Stomach smooth muscle (tissue), 2 donors: ENCODE data around the gene TPP1.

Source experiments
- H3K27ac ChIP-seq: one replicate; pipeline ENCODE4 v1.7.0; 2013; ENCODE audit warnings: mild to moderate bottlenecking, low read length, inconsistent platforms
- H3K27me3 ChIP-seq, 2 donors: one replicate each; pipeline ENCODE4 v1.7.0; 2013; ENCODE audit warnings: low read length in 2 of 2; ENCODE audit not compliant: insufficient read depth in 2 of 2, control insufficient read depth in 1 of 2
- H3K36me3 ChIP-seq, 2 donors: one replicate each; pipeline ENCODE4 v1.7.0; 2013; ENCODE audit warnings: low read length in 2 of 2; ENCODE audit not compliant: control insufficient read depth in 2 of 2, insufficient read depth in 2 of 2
- H3K4me1 ChIP-seq: one replicate; pipeline ENCODE4 v1.7.0; 2013; ENCODE audit warnings: low read length; ENCODE audit not compliant: control insufficient read depth, insufficient read depth
- H3K4me3 ChIP-seq, 2 donors: one replicate each; pipeline ENCODE4 v1.7.0; 2013; ENCODE audit warnings: low read length in 2 of 2
- H3K9ac ChIP-seq, 2 donors: one replicate each; pipeline ENCODE4 v1.7.0; 2013; ENCODE audit warnings: low read length in 2 of 2, mild to moderate bottlenecking in 1 of 2
- H3K9me3 ChIP-seq, 2 donors: one replicate each; pipeline ENCODE4 v1.7.0; 2013; ENCODE audit warnings: low read length in 2 of 2; ENCODE audit not compliant: control insufficient read depth in 2 of 2
- donor health status: healthy.
- donor health status: Pancreatic carcinoma.

The TPP1 gene

GRCh38 chr11:6655790-6656583 is 36.8 kb upstream of the TPP1 start, which contains the start of gene DCHS1:
Gene DCHS1 (minus strand): TSS chr11:6655809. CDS start chr11:6641613, 14,196 bp downstream.
- Histone ChIP-seq H3K4me1 (peaks cover 23% of the 10 kb centered on the region), H3K27ac (peak within 1 kb of the TSS; percentile 73), H3K4me3 (peak within 1 kb of the TSS; percentile 83 to 84), H3K9me3 (no peaks in the 10 kb centered on the region), H3K27me3 (no peaks in the 10 kb centered on the region), H3K36me3 (no peaks in the 10 kb centered on the region), H3K9ac (peak within 1 kb of the TSS; percentile 85 to 89)

GRCh38 chr11:6655020-6655789 is 36.0 kb upstream of the TPP1 start:
- Histone ChIP-seq H3K9me3 (no peaks in the 10 kb centered on the region), H3K4me1 (peaks cover 23% of the 10 kb centered on the region), H3K4me3 (peak overlapping the region; percentile 83 to 84), H3K9ac (peak overlapping the region; percentile 55 to 83), H3K27ac (peak overlapping the region; percentile 73), H3K27me3 (no peaks in the 10 kb centered on the region), H3K36me3 (no peaks in the 10 kb centered on the region)

- H3K9ac ChIP-seq, result peak overlapping the region; percentile 55 to 83
- H3K4me1 ChIP-seq, result peaks cover 24% of the 10 kb centered on the region
Observed at GRCh38 chr11:6654281-6655019, 35.2 kb upstream of the TPP1 start.

GRCh38 chr11:6653656-6654055 is 34.4 kb upstream of the TPP1 start:
- no peak overlapping the region for H3K4me3 ChIP-seq
- no peaks in the 10 kb centered on the region for H3K27me3 ChIP-seq
- peak overlapping the region; percentile 73 for H3K27ac ChIP-seq
- H3K9me3 ChIP-seq, result no peaks in the 10 kb centered on the region
- H3K9ac ChIP-seq, result no peak overlapping the region
- H3K36me3 ChIP-seq, result no peaks in the 10 kb centered on the region
- peaks cover 30% of the 10 kb centered on the region for H3K4me1 ChIP-seq

More at GRCh38 chr11:6654281-6655019, 35.2 kb upstream of the TPP1 start:
- H3K4me3 ChIP-seq, result peak overlapping the region; percentile 83 to 84
- no peaks in the 10 kb centered on the region for H3K9me3 ChIP-seq
- H3K27me3 ChIP-seq, result no peaks in the 10 kb centered on the region
- no peaks in the 10 kb centered on the region for H3K36me3 ChIP-seq
- peak overlapping the region; percentile 73 for H3K27ac ChIP-seq

- Histone ChIP-seq H3K9me3 (no peaks in the 10 kb centered on the region), H3K4me1 (peaks cover 30% of the 10 kb centered on the region), H3K36me3 (no peaks in the 10 kb centered on the region), H3K4me3 (peak overlapping the region in 1 of 2 donors; percentile 3), H3K9ac (no peak overlapping the region), H3K27me3 (no peaks in the 10 kb centered on the region), H3K27ac (no peak overlapping the region)
Observed at GRCh38 chr11:6653097-6653496, 33.9 kb upstream of the TPP1 start.

- Histone ChIP-seq H3K36me3 (no peaks in the 10 kb centered on the region), H3K9me3 (no peaks in the 10 kb centered on the region), H3K27ac (no peak overlapping the region), H3K27me3 (no peaks in the 10 kb centered on the region), H3K4me1 (peaks cover 38% of the 10 kb centered on the region), H3K9ac (no peak overlapping the region), H3K4me3 (no peak overlapping the region)
Observed at GRCh38 chr11:6652182-6652581, 33.0 kb upstream of the TPP1 start.

- Histone ChIP-seq H3K4me1 (peaks cover 42% of the 10 kb centered on the region), H3K27me3 (no peaks in the 10 kb centered on the region), H3K9me3 (no peaks in the 10 kb centered on the region), H3K36me3 (no peaks in the 10 kb centered on the region), H3K9ac (no peak overlapping the region), H3K27ac (no peak overlapping the region), H3K4me3 (no peak overlapping the region)
Observed at GRCh38 chr11:6650980-6651379, 31.8 kb upstream of the TPP1 start.

GRCh38 chr11:6650104-6650503 is 30.9 kb upstream of the TPP1 start:
- Histone ChIP-seq H3K27me3 (no peaks in the 10 kb centered on the region), H3K4me3 (no peak overlapping the region), H3K27ac (no peak overlapping the region), H3K36me3 (no peaks in the 10 kb centered on the region), H3K4me1 (peaks cover 46% of the 10 kb centered on the region), H3K9me3 (no peaks in the 10 kb centered on the region), H3K9ac (no peak overlapping the region)

GRCh38 chr11:6648501-6648900 is 29.3 kb upstream of the TPP1 start:
- Histone ChIP-seq H3K9ac (no peak overlapping the region), H3K4me1 (peaks cover 34% of the 10 kb centered on the region), H3K27ac (no peak overlapping the region)

GRCh38 chr11:6647836-6648235 is 28.6 kb upstream of the TPP1 start:
- no peaks in the 10 kb centered on the region for H3K36me3 ChIP-seq
- no peaks in the 10 kb centered on the region for H3K9me3 ChIP-seq
- H3K4me1 ChIP-seq, result peaks cover 34% of the 10 kb centered on the region
- H3K9ac ChIP-seq, result peak overlapping the region in 1 of 2 donors; percentile 28
- H3K27me3 ChIP-seq, result no peaks in the 10 kb centered on the region
- no peak overlapping the region for H3K4me3 ChIP-seq
- peak overlapping the region; percentile 80 for H3K27ac ChIP-seq

More at GRCh38 chr11:6648501-6648900, 29.3 kb upstream of the TPP1 start:
- Histone ChIP-seq H3K4me3 (no peak overlapping the region), H3K36me3 (no peaks in the 10 kb centered on the region), H3K27me3 (no peaks in the 10 kb centered on the region), H3K9me3 (no peaks in the 10 kb centered on the region)
